M059J (cell line): Measurements from ENCODE around the gene CDC6. TPM values are rescaled to one million over a fixed set of nuclear protein-coding genes. Genes with fewer than 3 reads are reported as not detected.
A peak's percentile ranks its signal among the peaks of the same experiment; 100 is the strongest.

Experiments used
- DNase-seq: peaks from one replicate; pipeline ENCODE4 v3.0.0-alpha.2; 2012; ENCODE audit warnings: low read depth
- total RNA-seq: library from RNA; depleted of rRNA; stranded (reverse); fragments of >200 nt; shearing (Covaris generic); gene quantifications from 2 replicates; pipeline ENCODE4 v1.2.3, GENCODE V29; 2014

The CDC6 gene
- total RNA-seq, 1 experiment from 2014 or later, result 48.9 TPM

DNA sequence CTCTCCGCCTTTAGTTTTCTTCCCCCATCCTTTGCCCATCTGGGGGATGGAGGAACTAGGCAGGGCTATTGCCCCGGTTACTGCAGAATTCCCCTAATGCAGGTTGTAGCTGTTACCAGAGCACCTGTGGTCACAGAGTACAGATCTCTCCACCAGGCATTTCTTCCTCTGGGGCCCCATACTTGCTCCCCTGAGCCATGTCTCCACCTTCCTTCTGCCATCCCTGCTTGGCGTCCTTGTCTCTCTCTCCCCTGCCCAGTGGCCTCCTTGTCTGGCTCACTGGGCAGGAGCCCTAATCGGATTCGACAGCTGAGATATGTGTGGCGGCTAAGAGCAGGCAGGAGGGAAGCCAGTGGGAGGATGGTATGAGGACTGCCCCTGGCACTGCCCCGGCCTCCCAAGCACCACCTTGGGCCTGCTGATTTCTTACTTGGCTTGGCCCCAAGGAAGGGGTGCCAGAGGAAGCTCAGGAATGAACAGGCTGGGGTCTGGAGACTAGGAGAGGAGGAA lies 23.3 kb downstream of the CDC6 start:
- DNase-seq, result peak; percentile 76

- peak; percentile 84 for DNase-seq
These were observed 23.9 kb downstream of the CDC6 start for GRCh38 chr17:40311575-40311974.

DNA sequence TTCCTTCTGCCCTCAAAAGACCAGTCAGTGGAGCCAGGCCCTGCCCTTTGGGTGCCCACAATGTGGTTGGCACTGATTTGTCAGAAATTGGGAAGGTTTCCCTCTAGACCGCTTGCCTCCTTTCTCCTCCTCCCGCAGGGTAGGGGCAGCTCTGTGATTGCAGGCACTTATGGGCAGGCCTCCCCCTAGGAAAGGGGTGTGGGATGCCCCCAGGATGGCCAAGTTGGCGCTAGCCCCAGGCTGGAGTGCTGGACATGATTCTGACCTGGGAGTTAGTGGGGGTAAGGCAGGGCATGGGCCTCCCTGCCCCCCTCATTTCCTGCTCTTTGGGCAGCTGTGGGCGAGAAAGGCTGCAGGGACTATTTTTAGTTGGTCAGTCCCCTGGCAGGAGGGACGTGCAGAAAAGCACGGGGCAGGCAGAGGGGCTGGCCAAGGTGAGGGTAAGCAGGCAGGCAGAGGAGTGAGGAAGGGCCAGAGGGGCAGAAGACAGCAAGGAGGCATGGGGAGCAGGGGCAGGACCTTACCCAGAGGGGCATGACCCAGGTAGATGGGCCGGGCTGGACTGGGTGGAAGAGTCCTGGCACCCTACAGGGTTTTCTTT lies 24.6 kb downstream of the CDC6 start:
- peak; percentile 91 for DNase-seq

DNA sequence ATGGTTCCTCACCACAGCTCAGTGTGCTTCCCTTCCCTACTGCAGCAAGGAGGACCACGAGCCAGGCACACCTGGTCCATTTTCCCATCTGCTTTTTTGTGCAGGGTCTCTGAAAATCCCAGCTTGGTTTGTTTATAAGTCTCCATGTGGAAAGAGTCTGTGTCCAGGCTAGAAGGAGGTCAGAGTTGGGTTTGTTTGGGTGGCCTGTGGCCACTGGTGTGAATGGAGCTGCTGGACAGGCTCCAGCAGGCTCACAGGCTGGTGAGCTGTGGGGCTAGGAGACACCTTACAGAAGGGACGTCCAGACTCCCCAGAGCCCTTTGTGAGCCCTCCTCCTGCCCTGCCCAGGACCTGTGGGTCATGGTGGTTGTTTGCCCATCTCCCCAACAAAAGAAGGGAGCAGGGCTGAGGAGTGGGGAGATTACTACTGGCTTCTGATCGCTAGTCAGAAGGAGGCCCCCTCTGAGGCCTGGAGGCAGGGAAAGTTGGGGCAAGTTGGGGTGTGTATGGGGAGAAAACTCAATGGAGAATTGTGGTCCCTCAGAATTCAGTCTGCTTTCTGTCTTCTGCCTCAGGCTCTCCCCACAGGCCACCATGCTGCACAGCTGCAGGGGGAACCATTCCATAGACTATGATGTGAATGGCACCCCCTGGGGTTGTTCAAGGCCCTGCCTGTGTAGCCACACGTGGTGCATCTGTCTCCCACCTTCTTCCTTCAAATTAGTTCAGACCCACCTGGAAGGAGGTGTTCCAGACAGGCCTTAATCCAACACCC lies 25.4 kb downstream of the CDC6 start:
- peak; percentile 80 for DNase-seq

DNA sequence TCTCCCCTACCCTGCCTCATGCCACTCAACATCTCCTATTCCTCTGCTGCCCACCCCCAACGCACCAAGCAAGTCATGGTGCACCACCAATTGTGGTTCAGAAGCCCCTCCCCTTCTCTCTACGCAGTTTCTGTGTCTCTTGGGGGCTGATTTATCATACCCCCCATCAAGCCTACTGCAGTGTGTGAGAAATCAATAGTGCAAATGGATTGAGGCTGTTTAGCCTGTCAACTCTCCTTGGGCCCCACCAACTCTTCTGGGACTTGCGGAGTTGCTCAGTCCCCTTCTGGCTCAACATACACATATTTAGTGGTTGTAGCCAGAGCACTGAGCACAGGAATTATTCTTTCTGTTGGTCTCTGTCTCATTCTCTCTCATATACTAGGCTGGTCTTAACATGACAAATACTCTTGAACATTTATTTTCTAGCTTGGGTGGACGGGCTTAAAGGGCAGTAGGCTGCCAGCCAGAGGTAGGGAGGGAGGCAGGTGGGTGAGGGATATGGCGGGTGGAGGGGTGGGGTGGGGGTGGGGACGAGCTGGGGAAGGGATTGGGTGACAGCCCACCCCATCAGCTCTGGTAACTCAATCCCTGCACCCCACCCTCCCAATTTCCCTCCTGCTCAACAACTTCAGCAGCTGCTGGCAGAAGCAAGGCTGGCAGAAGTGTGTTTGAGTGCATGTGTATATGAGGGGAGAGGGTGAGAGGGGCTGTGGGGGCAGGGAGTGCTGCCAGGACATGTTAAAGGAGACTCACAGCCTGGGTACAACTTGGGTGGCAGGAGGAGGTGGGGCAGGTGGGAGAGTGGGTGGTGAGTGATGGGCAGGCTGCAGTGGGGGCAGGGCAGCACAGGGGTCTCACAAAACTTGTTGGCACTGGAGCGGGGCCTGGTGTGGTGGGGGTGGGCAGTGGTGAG lies 26.2 kb downstream of the CDC6 start:
- DNase-seq, result no peak

- peak; percentile 96 for DNase-seq
These were observed 26.9 kb downstream of the CDC6 start for GRCh38 chr17:40314584-40314956.

GRCh38 chr17:40315206-40315605 lies 27.5 kb downstream of the CDC6 start:
- DNase-seq, result no peak

DNA sequence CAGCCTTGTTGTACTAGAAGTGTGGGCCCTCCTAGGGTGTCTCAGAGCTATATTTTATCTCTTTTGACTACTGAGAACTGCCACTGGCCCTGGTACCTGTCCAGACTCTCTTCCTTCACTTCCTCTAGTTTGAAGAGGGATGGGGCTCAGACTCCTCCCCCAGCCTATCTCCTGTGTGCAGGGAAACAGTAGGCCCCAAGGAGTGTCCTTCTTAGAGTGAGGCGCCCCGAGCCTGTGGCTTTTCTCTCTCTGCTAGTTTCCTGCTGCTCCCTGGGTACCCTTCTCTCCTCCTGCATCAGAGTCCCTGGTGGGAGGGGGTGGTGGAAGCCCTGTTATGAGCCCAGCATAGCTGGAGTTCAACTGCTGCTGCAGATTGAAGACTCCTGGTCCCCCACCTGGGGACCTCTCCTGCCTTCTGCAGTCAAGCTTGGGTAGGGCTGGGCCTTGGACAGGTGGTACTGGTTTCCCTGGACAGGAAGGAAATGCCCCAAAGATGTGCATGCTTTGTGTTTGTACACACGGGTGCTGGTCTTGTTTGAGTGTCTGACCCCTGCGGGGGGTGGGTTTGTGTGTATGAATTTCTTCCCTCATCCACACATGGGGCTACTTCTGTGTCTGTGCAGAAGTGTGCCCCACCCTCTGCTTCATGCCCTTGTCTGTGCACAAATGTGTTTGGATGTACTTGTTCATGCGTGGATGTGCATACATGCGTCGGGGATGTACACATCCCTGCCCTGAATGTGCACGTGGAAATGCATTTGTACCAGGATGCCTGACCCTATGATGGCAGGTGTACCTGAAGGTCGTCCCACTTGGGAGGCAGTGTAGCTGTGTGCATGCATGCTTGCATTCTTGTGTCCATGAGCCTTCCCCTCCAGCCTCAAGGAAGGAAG lies 28.2 kb downstream of the CDC6 start:
- DNase-seq, result no peak

- DNase-seq, result no peak
These were observed 29.1 kb downstream of the CDC6 start for GRCh38 chr17:40316571-40317344.

GRCh38 chr17:40317345-40317873 lies 29.7 kb downstream of the CDC6 start:
- DNase-seq, result no peak

- peak; percentile 95 for DNase-seq
These were observed 30.5 kb downstream of the CDC6 start for GRCh38 chr17:40317880-40318829.

GRCh38 chr17:40318830-40319391 lies 31.2 kb downstream of the CDC6 start:
- DNase-seq, result no peak

DNA sequence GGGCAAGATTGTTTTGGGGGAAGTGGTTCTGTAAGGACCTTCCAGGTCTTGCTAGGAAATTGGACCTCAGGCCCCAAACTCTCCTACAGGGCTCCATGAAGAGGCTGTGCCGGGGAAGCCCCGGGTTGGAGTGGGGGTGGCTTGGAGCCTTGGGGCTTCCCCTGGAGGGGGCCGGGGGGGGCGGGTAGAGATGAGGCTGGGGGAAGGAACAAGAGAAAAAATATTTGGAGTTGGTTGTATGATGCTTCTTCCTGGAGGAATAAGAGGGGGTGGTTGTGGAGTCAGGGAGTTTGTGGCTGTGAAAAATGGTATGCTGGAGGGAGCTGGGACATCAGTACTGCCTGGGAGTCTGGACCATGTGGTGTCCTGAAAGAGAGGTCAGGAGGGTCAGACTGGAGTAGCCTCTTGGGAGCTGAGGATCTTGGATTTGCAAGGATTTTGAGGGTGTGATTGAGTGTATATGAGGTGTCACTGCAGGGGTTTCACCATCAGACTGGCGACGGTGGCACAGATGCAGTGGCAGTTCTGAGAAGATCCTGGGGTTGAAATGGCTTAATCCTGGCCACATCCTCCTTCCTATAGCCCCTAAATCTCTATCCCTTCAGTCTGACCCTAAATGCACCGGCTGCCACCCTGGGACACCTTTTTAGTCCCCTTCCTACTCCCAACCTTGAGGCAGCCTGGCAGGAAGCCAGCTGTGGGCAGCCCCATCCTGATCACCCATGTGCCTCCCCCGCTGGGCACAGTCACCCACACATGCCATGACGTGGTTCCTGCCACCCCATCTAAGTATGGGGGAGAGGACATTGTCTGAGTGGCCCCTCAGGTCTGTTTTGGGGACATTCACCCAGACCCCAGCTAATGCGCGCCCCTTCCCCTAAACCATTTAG lies 32.2 kb downstream of the CDC6 start:
- DNase-seq, result no peak

- no peak for DNase-seq
These were observed 33.3 kb downstream of the CDC6 start for GRCh38 chr17:40320756-40321523.

DNA sequence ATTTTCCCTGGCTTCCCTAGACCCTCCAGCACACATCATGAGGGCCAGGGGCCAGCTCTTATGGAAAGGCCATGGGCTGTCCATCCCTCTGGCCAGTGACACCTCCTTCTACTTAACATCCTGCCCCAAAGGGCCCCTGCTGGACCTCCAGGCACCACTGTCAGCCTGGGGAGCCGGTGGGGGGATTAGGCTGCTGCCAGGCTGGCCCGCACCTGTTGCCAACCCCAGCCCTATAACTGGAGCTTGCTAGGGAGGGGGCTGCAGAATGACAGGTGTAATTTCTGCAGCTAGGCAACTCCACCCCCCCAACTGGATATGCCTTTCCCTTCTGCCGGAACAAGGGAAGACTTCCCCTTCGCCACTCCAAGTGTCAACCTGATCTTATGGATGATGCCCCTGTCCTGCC lies 33.8 kb downstream of the CDC6 start:
- no peak for DNase-seq

DNA sequence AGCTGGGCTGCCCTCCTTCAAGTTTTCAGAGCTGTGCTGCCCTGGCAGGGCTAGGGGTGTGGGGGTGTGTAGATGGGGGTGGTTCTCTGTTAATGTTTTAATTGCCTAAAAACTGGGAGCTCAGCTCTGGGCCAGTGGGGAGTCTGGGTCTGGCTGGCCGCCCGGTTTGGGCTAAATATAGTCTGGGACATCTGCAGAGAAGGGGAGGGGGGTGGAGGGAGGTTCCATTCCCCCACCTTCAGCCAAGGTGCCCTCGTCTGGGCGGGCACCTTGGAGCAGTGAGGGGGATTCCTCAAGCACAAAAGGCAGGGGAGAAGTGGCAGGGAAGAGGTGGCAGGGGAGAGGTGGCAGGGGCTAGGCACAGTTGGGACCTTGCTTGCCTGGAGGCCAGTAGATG lies 34.3 kb downstream of the CDC6 start:
- DNase-seq, result peak; percentile 67
